ENCODE results near the gene SKI. TPM values are rescaled to one million over a fixed set of nuclear protein-coding genes. Genes with fewer than 3 reads are reported as not detected.

SKI gene
- total and polyA plus RNA-seq, 9 of the 15 experiments (the other 6 are each of a cell fraction or from before 2014, with no cell fraction given): 0.10 to 60.5 (median 4.6) TPM

DNA sequence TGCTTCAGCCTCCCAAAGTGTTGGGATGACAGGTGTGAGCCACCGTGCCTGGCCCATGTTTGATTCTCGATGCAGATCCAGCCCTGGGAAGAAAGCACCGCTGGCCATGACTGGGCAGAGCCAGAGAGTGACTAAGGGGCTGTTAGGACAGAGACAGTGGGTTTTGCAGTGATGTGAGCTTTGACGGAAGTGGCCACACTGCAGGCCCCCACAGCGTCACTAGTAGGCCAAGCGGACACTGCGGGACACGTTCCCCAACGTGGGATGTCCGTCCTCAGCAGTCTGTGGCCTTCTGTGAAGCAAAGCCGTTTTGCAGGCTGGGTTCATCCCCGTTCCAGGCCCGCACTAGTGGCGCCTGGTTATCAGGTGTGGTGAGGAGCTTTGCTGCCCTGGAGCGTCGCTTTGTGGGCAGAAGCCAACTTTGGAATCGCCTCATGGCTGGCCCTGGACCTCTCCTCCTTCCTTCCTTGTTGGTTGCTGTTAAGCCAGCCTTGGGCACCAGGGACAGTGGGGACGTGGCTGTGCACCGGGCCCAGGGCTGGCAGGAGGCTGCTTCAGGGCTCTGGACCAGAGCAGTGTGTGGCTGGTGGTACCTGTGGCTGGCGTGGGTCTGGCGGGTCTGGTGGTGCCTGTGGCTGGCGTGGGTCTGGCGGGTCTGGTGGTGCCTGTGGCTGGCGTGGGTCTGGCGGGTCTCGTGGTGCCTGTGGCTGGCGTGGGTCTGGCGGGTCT lies 41.2 kb downstream of the SKI start:
- Histone ChIP-seq H3K9ac (ENCODE audit: insufficient read depth in 1 of 2, low read depth in 2 of 2, low read length in 2 of 2) (no peak overlapping the region), H3K27me3 (ENCODE audit: control insufficient read depth in 2 of 2, insufficient read depth in 2 of 2, low read length in 2 of 2) (no peaks in the 10 kb centered on the region), H3K4me3 (no peak overlapping the region), H3K4me2 (ENCODE audit: insufficient read depth, low read length) (no peak overlapping the region), H3K27ac (ENCODE audit: extremely low read depth, low read depth, low read length) (no peak overlapping the region), H3K4me1 (replicated peaks in 1 of 2; ENCODE audit: control insufficient read depth in 2 of 2, insufficient read depth in 2 of 2, low read length in 2 of 2) (peaks cover 17 to 66% of the 10 kb centered on the region in 2 experiments), H3K9me1 (ENCODE audit: control insufficient read depth, insufficient read depth, low read length) (peaks cover 23% of the 10 kb centered on the region), H4K20me1 (replicated peaks; ENCODE audit: control insufficient read depth, insufficient read depth, low read length) (peaks cover 50% of the 10 kb centered on the region), H3K36me3 (ENCODE audit: control insufficient read depth, insufficient read depth, low read length) (no peaks in the 10 kb centered on the region), H2AFZ (ENCODE audit: low read depth, low read length) (no peak overlapping the region), H3K9me3 (replicated peaks; ENCODE audit: control insufficient read depth, insufficient read depth, low read depth, low read length) (no peaks in the 10 kb centered on the region), H3K79me2 (ENCODE audit: control insufficient read depth, insufficient read depth, low read length) (peaks cover 97% of the 10 kb centered on the region)
- DNase-seq (ENCODE audit: extremely low read depth in 1 of 4, low spot score in 3 of 4) (no peak), FAIRE-seq (no peak), ATAC-seq (no peak)
- intact Hi-C loops (cut with micrococcal nuclease) (no loop called here), in situ Hi-C loops (cut with MboI) (no loop called here)
- 95% methylated on average over 22 of the region's 28 CpGs for WGBS (ENCODE audit: insufficient coverage, low coverage, missing lambda C conversion rate)
- TF ChIP-seq TAF1 (IDR thresholded peaks at IDR 0.05; ENCODE audit: control insufficient read depth, extremely low read depth, insufficient read depth, low read length, severe bottlenecking) (no peak), POLR2G (IDR thresholded peaks at IDR 0.05; ENCODE audit: low read depth, low read length) (0 out of 2 replicates have a peak, but pooled peaks have one; percentile 30), PCBP1 (IDR thresholded peaks at IDR 0.05; ENCODE audit: low read depth, low read length, poor library complexity, severe bottlenecking) (no peak)
- TF ChIP-seq, protein P1, sequence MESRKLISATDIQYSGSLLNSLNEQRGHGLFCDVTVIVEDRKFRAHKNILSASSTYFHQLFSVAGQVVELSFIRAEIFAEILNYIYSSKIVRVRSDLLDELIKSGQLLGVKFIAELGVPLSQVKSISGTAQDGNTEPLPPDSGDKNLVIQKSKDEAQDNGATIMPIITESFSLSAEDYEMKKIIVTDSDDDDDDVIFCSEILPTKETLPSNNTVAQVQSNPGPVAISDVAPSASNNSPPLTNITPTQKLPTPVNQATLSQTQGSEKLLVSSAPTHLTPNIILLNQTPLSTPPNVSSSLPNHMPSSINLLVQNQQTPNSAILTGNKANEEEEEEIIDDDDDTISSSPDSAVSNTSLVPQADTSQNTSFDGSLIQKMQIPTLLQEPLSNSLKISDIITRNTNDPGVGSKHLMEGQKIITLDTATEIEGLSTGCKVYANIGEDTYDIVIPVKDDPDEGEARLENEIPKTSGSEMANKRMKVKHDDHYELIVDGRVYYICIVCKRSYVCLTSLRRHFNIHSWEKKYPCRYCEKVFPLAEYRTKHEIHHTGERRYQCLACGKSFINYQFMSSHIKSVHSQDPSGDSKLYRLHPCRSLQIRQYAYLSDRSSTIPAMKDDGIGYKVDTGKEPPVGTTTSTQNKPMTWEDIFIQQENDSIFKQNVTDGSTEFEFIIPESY (CRISPR knock-in tag; IDR thresholded peaks at IDR 0.05): peak; percentile 100
- ChIA-PET CTCF (ENCODE audit: low intra/inter-chr PET ratio) (no interaction called here), POLR2A (no interaction called here)
- no TSS peak for BruUV-seq (replicated peaks)

Measured in K562 (cell line).